Loucy (cell line): ENCODE results near the gene WDR35.

ENCODE experiments used
- H2AFZ ChIP-seq: fragments of 200-600 bp; sonication (generic); 2 replicates; pipeline ENCODE4 v1.6.0; 2016; ENCODE audit warnings: antibody characterized with exemption, mild to moderate bottlenecking, low read length, moderate library complexity
- H3F3A ChIP-seq: fragments of 200-600 bp; 2 replicates; pipeline ENCODE4 v1.6.0; 2016; ENCODE audit warnings: antibody characterized with exemption, low read depth, mild to moderate bottlenecking
- H3K27me3 ChIP-seq: fragments of 200-600 bp; sonication (generic); 2 replicates; pipeline ENCODE4 v1.6.1; 2014; ENCODE audit warnings: low read length, mild to moderate bottlenecking; ENCODE audit not compliant: insufficient read depth, poor library complexity, severe bottlenecking
- H3K36me3 ChIP-seq: fragments of 200-600 bp; sonication (generic); 2 replicates; pipeline ENCODE4 v1.6.1; 2016; ENCODE audit warnings: low read length; ENCODE audit not compliant: insufficient read depth
- H3K4me1 ChIP-seq: fragments of 200-600 bp; sonication (generic); 2 replicates; pipeline ENCODE4 v1.5.1; 2014; ENCODE audit warnings: low read length, mild to moderate bottlenecking; ENCODE audit not compliant: insufficient read depth, poor library complexity, severe bottlenecking
- H3K4me2 ChIP-seq: fragments of 200-600 bp; sonication (generic); 2 replicates; pipeline ENCODE4 v1.6.0; 2014; ENCODE audit warnings: antibody characterized with exemption, low read length, low read depth, mild to moderate bottlenecking; ENCODE audit not compliant: poor library complexity, severe bottlenecking
- H3K4me3 ChIP-seq: fragments of 200-600 bp; sonication (generic); 2 replicates; pipeline ENCODE4 v1.5.1; 2014; ENCODE audit warnings: low read length, mild to moderate bottlenecking, mixed read lengths; ENCODE audit not compliant: poor library complexity, severe bottlenecking
- H3K79me2 ChIP-seq: fragments of 200-600 bp; sonication (generic); 2 replicates; pipeline ENCODE4 v1.6.1; 2014; ENCODE audit warnings: low read length; ENCODE audit not compliant: insufficient read depth
- H3K9ac ChIP-seq: fragments of 200-600 bp; sonication (generic); 2 replicates; pipeline ENCODE4 v1.6.0; 2014; ENCODE audit warnings: mild to moderate bottlenecking, low read depth, low read length, moderate library complexity; ENCODE audit not compliant: poor library complexity, severe bottlenecking
- H3K9me2 ChIP-seq: fragments of 200-600 bp; sonication (generic); replicated peaks from 2 replicates; pipeline ENCODE4 v1.6.1; 2016; ENCODE audit warnings: low read depth, low read length, mixed read lengths
- H3K9me3 ChIP-seq: fragments of 200-600 bp; sonication (generic); 2 replicates; pipeline ENCODE4 v1.6.1; 2014; ENCODE audit warnings: mild to moderate bottlenecking, antibody characterized with exemption, low read length, low read depth; ENCODE audit not compliant: insufficient read depth
- H4K20me1 ChIP-seq: fragments of 200-600 bp; sonication (generic); 2 replicates; pipeline ENCODE4 v1.6.0; 2014; ENCODE audit warnings: antibody characterized with exemption, low read length, mild to moderate bottlenecking; ENCODE audit not compliant: insufficient read depth, poor library complexity, severe bottlenecking
- EZH2phosphoT487 ChIP-seq: fragments of 200-600 bp; IDR thresholded peaks from 2 replicates; pipeline ENCODE4 v1.6.1; 2018; ENCODE audit warnings: antibody characterized with exemption, mild to moderate bottlenecking, moderate library complexity, borderline replicate concordance
- TF ChIP-seq, protein P1 (sequence below): fragments of 200-600 bp; sonication (generic); conservative IDR thresholded peaks from 2 replicates; pipeline ENCODE4 v1.5.1; 2014; ENCODE audit warnings: mild to moderate bottlenecking, antibody characterized with exemption, low read length

Gene WDR35

DNA sequence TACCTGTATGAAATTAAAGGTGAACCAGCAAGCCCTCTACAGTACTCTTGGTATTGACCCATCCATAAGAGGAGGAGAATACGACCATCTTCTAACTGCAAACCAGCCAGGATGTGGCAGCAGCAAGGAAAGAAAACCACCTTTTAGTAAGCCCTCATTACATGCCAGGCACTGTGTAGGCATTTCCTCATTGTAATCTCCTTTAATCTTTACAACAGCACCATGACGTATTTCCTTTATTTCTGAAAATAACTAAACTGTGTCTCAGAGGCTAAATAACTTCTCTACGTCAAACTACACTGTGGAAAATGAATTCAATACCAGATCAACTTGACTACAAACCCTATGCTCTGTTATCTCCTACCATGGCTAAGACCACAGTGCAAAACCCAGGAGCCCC is 18.2 kb downstream of the WDR35 start:
- H3F3A ChIP-seq: peaks cover 5% of the 10 kb centered on the region; the same call in 1 of the 2 replicates
- H3K4me2 ChIP-seq: peak overlapping the region; percentile 69
- TF ChIP-seq EZH2phosphoT487: no peak
- TF ChIP-seq, protein P1, sequence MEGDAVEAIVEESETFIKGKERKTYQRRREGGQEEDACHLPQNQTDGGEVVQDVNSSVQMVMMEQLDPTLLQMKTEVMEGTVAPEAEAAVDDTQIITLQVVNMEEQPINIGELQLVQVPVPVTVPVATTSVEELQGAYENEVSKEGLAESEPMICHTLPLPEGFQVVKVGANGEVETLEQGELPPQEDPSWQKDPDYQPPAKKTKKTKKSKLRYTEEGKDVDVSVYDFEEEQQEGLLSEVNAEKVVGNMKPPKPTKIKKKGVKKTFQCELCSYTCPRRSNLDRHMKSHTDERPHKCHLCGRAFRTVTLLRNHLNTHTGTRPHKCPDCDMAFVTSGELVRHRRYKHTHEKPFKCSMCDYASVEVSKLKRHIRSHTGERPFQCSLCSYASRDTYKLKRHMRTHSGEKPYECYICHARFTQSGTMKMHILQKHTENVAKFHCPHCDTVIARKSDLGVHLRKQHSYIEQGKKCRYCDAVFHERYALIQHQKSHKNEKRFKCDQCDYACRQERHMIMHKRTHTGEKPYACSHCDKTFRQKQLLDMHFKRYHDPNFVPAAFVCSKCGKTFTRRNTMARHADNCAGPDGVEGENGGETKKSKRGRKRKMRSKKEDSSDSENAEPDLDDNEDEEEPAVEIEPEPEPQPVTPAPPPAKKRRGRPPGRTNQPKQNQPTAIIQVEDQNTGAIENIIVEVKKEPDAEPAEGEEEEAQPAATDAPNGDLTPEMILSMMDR: no peak
- no peaks in the 10 kb centered on the region for H3K27me3 ChIP-seq
- peak overlapping the region; percentile 42 for H3K9ac ChIP-seq
- peak overlapping the region; percentile 62 for H3K4me3 ChIP-seq
- no peaks in the 10 kb centered on the region for H3K36me3 ChIP-seq
- H3K79me2 ChIP-seq: no peaks in the 10 kb centered on the region
- H4K20me1 ChIP-seq: no peaks in the 10 kb centered on the region
- H3K9me3 ChIP-seq: no peaks in the 10 kb centered on the region
- H3K9me2 ChIP-seq: no peaks in the 10 kb centered on the region
- H3K4me1 ChIP-seq: peaks cover 24% of the 10 kb centered on the region
- peak overlapping the region; percentile 85 for H2AFZ ChIP-seq

DNA sequence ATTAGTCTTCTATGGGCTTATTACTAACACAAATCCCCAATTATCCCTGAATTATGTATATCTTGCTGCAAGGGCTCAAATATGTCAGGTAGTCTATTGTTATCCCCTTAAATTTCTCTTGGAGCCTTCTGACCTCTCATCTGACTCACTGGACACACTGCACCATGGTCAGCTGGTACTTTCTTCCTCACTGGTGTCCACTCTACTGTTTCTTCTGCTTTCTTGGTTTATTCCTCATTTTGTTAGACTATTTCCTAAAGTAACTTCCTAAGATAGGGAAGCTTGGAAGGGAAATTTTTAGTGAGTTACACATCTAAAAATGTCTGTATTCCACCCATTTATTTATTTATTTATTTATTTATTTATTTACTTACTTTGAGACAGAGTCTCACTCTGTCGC is 26.5 kb downstream of the WDR35 start:
- no peak overlapping the region for H3K4me3 ChIP-seq
- no peak for TF ChIP-seq EZH2phosphoT487

DNA sequence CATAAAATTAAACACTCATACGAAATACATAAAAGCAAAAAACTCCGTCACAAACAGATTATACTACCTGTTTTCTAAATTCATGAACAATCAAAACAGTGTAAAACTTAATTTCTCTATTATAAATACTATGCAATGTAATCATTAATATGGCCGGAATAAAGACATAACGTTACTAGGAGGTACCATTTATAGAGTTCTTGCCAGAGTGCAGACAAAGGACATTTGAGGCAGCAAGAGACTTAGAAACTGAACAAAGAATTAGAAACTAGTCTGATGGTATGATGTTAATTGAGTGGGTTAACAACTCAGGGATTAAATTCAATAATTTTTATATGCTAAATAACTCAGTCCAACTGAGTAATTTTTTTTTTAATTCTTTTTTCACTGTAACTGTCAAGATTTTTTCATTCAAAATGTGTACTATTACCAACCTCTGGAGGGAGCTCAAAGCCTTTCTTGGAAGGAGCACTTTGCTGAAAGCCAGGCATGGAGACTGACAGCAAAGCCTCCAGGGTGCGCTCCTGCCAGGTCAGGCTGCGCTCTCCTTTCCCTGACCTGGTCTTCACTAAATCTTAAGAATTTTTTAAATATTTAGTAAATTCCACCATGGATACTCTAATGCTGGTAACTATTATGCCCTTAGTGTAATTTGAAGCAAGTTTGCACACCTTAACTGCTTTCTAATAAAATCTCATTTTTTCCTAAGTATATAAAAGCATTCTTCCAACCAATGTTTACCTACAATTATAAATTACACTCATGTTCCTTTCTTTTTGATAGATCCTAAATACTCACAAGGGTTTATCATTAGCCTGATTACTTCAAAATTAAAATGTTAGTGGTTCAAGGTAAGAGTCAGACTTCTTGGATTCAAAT is 34.1 kb downstream of the WDR35 start:
- no peaks in the 10 kb centered on the region for H4K20me1 ChIP-seq
- no peaks in the 10 kb centered on the region for H3K36me3 ChIP-seq
- no peak for TF ChIP-seq EZH2phosphoT487
- TF ChIP-seq, protein P1: peak; percentile 95

More for the DNA sequence above, 26.5 kb downstream of the WDR35 start:
- Histone ChIP-seq H3K9me2 (no peaks in the 10 kb centered on the region), H3K79me2 (no peaks in the 10 kb centered on the region), H3K36me3 (no peaks in the 10 kb centered on the region), H3F3A (no peaks in the 10 kb centered on the region), H3K27me3 (no peaks in the 10 kb centered on the region), H4K20me1 (no peaks in the 10 kb centered on the region), H3K4me2 (no peak overlapping the region), H3K9me3 (no peaks in the 10 kb centered on the region), H3K9ac (no peak overlapping the region), H3K4me1 (no peaks in the 10 kb centered on the region), H2AFZ (no peak overlapping the region)

More for the DNA sequence above, 34.1 kb downstream of the WDR35 start:
- H3K9me2 ChIP-seq: no peaks in the 10 kb centered on the region
- no peak overlapping the region for H3K4me3 ChIP-seq
- no peaks in the 10 kb centered on the region for H3K79me2 ChIP-seq
- H2AFZ ChIP-seq: no peak overlapping the region
- no peak overlapping the region for H3K9ac ChIP-seq
- H3K9me3 ChIP-seq: no peaks in the 10 kb centered on the region
- H3F3A ChIP-seq: no peaks in the 10 kb centered on the region
- no peak overlapping the region for H3K4me2 ChIP-seq
- H3K4me1 ChIP-seq: no peaks in the 10 kb centered on the region
- no peaks in the 10 kb centered on the region for H3K27me3 ChIP-seq
